Measurements from ENCODE around the gene CDCA4. TPM values are rescaled to one million over a fixed set of nuclear protein-coding genes. Genes with fewer than 3 reads are reported as not detected.

The CDCA4 gene
- polyA plus RNA-seq, 2 of the 4 experiments (the other 2 are of a cell fraction) = 24.2 to 26.9 TPM

DNA sequence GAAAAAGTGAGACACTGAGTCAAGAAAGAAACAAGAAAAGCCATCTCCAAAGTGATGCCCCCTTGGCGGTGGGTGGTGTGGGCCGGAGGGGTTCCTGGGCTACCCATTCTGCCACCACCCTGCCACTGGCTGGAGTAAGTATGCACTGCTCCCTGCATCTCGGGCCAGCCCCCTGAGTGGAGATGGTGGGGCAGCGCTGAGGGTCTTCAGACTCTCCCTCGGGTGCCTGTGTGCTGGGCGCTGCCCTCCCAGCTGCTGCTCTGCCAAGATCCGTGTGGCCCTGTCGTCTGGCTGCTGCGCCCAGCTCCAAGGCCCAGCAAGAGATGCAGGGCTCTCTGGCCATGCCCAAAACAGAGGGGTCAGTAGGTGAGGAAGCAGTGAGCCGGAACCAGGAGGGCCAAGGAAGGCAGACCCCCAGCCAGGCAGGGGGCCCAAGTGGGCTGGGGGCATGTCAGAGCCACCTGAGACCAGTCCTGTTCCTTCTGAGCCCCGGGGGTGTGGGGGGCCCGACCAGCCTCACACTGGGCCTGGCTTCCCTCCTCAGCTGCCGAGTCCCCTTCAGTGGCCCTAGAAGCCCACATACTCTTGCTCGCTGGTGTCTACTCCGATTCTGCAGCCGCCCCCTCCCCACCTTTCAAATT lies 39.2 kb upstream of the CDCA4 start:
- Histone ChIP-seq H3K27ac (no peak overlapping the region), H3K4me2 (no peak overlapping the region), H3K9me3 (no peaks in the 10 kb centered on the region), H3K4me1 (peaks cover 6% of the 10 kb centered on the region), H3K4me3 (no peak overlapping the region)
- no peak for ATAC-seq
- WGBS (ENCODE audit: missing lambda C conversion rate) = 73% methylated on average over 15 of the region's 16 CpGs
- CTCF ChIA-PET = interaction anchor here (0.6 to 8.1 kb wide), 4 partner anchors 8 to 85 kb away, joined by 3 to 88 read pairs (median 3); no protein-coding TSS in a partner anchor
- no peak for DNase-seq (ENCODE audit: low read depth in 1 of 2, low spot score in 1 of 2)
- no peak for FAIRE-seq
- no peak for TF ChIP-seq HOXB5 (CRISPR knock-in tag; IDR thresholded peaks at IDR 0.05)
- no peak for TF ChIP-seq HOXA7 (CRISPR knock-in tag; IDR thresholded peaks at IDR 0.05)
- no peak for TF ChIP-seq ZNF302 (CRISPR knock-in tag; IDR thresholded peaks at IDR 0.05)
- TF ChIP-seq SREBF2 (IDR thresholded peaks at IDR 0.05) = no peak
- no peak for TF ChIP-seq GATA3 (IDR thresholded peaks at IDR 0.05; ENCODE audit: borderline replicate concordance)
- TF ChIP-seq KDM5A (IDR thresholded peaks at IDR 0.05) = no peak
- no peak for TF ChIP-seq NPAS2 (CRISPR knock-in tag; IDR thresholded peaks at IDR 0.05; ENCODE audit: borderline replicate concordance)
- no peak for TF ChIP-seq MYC (IDR thresholded peaks at IDR 0.05; ENCODE audit: borderline replicate concordance, low read length)
- TF ChIP-seq RCOR1 (IDR thresholded peaks at IDR 0.05; ENCODE audit: low read depth, low read length) = no peak
- TF ChIP-seq EHMT2 (IDR thresholded peaks at IDR 0.05; ENCODE audit: low read depth) = no peak
- no peak for TF ChIP-seq FOXS1 (CRISPR knock-in tag; IDR thresholded peaks at IDR 0.05)
- no peak for TF ChIP-seq JUNB (IDR thresholded peaks at IDR 0.05)
- no peak for TF ChIP-seq ZC3H11A (IDR thresholded peaks at IDR 0.05)
- no peak for TF ChIP-seq EHF (CRISPR knock-in tag; IDR thresholded peaks at IDR 0.05)
- TF ChIP-seq FOSB (CRISPR knock-in tag; IDR thresholded peaks at IDR 0.05) = no peak
- no peak for TF ChIP-seq KDM1A (IDR thresholded peaks at IDR 0.05; ENCODE audit: low read depth)
- TF ChIP-seq CEBPB (IDR thresholded peaks at IDR 0.05) = no peak
- TF ChIP-seq, protein P1, sequence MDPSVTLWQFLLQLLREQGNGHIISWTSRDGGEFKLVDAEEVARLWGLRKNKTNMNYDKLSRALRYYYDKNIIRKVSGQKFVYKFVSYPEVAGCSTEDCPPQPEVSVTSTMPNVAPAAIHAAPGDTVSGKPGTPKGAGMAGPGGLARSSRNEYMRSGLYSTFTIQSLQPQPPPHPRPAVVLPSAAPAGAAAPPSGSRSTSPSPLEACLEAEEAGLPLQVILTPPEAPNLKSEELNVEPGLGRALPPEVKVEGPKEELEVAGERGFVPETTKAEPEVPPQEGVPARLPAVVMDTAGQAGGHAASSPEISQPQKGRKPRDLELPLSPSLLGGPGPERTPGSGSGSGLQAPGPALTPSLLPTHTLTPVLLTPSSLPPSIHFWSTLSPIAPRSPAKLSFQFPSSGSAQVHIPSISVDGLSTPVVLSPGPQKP (IDR thresholded peaks at IDR 0.05; ENCODE audit: low read depth, low read length) = no peak
- TF ChIP-seq TP53 (CRISPR knock-in tag; IDR thresholded peaks at IDR 0.05) = no peak
- POLR2A ChIA-PET = no interaction called here

DNA sequence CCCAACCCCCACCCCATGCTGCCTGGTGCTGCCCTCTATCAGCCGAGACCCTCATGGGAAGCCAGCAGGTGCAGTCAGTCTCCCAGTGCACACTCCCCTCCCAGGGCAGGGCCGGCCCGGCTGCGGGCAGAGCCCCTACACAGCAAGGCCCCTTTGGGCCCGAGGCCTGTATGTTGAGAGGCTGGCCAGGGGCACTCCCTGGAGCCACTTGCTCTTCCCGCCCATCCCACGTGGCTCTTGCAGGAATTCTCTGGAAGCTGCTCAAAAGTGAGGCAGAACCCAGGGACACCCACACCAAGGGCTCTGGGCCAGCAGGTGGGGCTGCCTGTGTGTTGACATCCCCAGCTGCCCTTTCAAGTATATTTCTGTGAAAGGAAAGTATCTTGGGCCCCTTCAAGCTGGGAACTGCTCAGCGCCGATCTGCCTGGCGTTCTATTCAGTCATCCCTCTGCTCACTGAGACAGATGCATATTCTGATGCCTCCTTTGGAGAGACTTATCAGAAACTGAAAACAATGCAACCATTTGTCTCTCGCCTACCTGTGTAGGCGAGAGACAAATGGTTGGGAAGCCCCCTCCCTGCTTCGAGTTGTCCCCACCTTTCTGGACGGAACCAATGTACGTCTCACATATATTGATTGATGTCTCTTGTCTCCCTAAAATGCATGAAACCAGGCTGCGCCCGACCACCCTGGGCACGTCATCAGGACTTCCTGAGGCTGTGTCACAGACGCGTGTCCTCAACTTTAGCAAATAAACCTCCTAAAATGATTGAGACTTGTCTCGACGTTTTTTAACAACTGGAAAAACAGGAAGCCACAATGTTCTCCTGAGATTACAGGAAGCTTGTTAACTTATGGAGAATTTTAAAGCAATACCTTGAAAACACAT lies 38.4 kb upstream of the CDCA4 start:
- Histone ChIP-seq H3K4me2 (no peak overlapping the region), H3K27ac (0 out of 6 replicates have a peak overlapping the region, but pooled peaks of 1 of the 2 experiments have one; percentile 19), H3K4me3 (no peak overlapping the region), H3K9me3 (no peaks in the 10 kb centered on the region), H3K4me1 (no peaks in the 10 kb centered on the region)
- ChIA-PET CTCF (interaction anchor here (0.6 to 8.1 kb wide), 7 partner anchors 9 to 255 kb away, joined by 3 to 88 read pairs (median 3); no protein-coding TSS in a partner anchor), POLR2A (no interaction called here)
- peak; percentile 25 to 28; a peak in 3 of 6 replicates for ATAC-seq
- WGBS (ENCODE audit: missing lambda C conversion rate) = 86% methylated on average over 22 of the region's 22 CpGs
- no peak for DNase-seq (ENCODE audit: low read depth in 1 of 2, low spot score in 1 of 2)
- TF ChIP-seq MAFK (IDR thresholded peaks at IDR 0.05; ENCODE audit: partially characterized antibody) (no peak), KDM1A (IDR thresholded peaks at IDR 0.05; ENCODE audit: low read depth) (no peak), ZC3H11A (IDR thresholded peaks at IDR 0.05) (no peak), ZNF302 (CRISPR knock-in tag; IDR thresholded peaks at IDR 0.05) (no peak), FOSL2 (IDR thresholded peaks at IDR 0.05) (no peak), FOSL2 (CRISPR knock-in tag; IDR thresholded peaks at IDR 0.05) (no peak), JUN (IDR thresholded peaks at IDR 0.05) (no peak), EHMT2 (IDR thresholded peaks at IDR 0.05; ENCODE audit: low read depth) (no peak), GATA3 (IDR thresholded peaks at IDR 0.05; ENCODE audit: borderline replicate concordance) (no peak), HOXB13 (CRISPR knock-in tag; IDR thresholded peaks at IDR 0.05; ENCODE audit: low read depth) (no peak), TP53 (CRISPR knock-in tag; IDR thresholded peaks at IDR 0.05) (no peak), HEYL (CRISPR knock-in tag; IDR thresholded peaks at IDR 0.05) (no peak), NR3C1 (IDR thresholded peaks at IDR 0.05) (no peak), RAD21 (conservative IDR thresholded peaks at IDR 0.05 in 1 of 2, IDR thresholded peaks at IDR 0.05 in 1 of 2) (no peak), ZFP36 (IDR thresholded peaks at IDR 0.05; ENCODE audit: borderline replicate concordance, partially characterized antibody) (no peak)
- TF ChIP-seq, protein P2, sequence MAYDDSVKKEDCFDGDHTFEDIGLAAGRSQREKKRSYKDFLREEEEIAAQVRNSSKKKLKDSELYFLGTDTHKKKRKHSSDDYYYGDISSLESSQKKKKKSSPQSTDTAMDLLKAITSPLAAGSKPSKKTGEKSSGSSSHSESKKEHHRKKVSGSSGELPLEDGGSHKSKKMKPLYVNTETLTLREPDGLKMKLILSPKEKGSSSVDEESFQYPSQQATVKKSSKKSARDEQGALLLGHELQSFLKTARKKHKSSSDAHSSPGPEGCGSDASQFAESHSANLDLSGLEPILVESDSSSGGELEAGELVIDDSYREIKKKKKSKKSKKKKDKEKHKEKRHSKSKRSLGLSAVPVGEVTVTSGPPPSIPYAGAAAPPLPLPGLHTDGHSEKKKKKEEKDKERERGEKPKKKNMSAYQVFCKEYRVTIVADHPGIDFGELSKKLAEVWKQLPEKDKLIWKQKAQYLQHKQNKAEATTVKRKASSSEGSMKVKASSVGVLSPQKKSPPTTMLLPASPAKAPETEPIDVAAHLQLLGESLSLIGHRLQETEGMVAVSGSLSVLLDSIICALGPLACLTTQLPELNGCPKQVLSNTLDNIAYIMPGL (CRISPR knock-in tag; IDR thresholded peaks at IDR 0.05; ENCODE audit: borderline replicate concordance) = no peak
- FAIRE-seq = no peak

Data from A549 (cell line).